ENCODE results near the gene NRXN3.

The NRXN3 gene

DNA sequence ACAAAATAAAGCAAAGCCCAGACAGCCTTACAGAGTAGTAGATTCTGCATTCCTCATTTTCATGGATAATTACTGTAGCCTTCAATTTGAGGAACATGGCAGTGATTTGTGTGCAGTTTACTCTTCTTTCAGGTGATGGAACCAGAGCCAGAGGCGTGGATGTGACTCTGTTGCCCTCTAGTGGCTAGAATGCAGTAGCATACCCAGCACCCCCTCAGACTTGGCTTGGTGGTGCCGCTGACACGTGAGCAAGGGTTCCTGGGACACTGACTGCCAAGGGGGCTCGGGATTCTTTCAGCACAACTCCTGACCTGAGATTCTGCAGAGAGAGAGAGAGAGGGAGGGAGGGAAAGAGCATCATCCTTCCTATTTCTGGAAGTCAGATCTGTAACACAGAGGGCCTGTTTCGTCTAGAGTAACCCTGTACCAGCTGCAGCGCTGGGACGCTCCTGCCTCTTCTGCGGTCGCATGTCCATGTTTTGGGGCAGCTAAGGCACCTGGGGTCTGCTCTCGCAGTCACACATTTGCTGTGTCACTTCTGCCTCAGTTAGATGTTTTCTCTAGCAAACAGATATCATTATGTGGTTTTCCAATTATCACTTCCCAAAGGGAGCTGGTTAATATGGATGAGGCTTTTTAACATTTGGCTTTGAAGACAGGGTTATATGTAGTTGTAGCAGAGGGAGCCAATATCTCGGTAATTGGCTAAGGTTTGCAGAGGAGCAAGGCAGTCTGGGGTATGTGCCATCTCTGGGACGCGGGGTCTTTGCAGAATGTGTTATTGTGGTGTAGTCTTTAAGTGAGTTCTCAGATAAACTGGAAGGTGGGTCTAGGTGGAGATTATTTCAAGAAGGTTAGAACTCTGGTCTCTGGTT is 428.1 kb downstream of the NRXN3 start:
- DNase-seq: peak; percentile 75 to 76

DNA sequence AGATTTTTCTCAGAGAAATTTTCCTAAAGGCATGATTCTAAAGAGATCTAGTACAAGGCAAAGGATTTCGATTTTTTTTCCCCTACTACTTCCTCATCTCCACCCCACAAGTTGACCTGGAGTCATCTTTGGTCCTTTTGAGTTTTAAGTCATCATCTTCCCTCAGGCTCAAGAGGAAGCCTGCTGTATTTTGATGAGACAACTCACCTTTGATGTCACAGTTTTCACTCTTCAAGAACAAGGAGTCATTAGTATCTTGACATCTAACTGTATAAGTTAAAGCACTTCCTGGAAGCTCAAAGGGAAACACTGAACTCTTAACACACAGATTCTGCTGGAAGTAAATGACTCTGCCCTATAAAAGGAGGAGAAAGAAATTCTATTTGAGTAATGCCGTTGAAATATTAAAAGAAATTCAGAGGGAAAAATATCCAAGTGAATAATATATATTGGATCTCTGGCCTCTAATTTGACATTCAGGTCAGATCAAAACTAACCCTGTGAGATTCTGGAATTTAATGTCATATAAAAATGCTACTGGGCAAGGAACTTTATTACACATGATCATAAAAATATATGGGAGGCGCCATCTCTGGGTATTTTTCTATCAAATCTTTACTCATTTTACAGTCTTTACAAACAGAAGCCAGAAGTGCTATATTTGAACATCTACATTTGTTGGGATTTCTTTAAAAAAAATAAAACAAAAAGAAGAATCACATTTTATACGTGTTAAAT is 435.0 kb downstream of the NRXN3 start:
- DNase-seq: no peak

DNA sequence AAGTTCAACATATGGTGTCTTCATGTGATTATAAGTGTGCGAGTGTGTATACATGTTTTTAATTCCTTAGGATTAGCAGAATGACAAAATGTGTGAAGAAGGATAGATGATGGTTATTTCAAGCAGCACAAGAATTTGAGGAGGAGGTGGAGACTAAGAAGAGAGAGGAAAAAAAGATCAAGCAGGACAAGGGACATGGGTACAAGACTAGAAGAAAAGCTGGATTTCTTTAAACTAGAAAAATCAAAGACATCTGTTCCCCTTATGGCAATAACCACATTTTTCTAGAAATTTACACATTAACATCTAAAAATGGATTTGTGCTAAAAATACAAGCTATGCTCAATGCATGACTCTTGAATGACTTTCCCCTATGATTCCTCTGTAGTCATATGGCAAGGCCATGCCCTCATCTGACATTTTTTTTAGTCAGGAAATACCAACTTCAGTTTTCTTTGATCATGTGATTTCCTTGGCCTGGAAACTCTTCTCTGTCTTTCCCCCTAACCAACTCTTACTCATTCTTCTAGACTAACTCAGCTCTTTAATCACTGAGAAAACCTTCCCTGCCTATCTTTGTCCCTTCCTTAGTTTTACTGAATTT is 435.8 kb downstream of the NRXN3 start:
- no peak for DNase-seq

DNA sequence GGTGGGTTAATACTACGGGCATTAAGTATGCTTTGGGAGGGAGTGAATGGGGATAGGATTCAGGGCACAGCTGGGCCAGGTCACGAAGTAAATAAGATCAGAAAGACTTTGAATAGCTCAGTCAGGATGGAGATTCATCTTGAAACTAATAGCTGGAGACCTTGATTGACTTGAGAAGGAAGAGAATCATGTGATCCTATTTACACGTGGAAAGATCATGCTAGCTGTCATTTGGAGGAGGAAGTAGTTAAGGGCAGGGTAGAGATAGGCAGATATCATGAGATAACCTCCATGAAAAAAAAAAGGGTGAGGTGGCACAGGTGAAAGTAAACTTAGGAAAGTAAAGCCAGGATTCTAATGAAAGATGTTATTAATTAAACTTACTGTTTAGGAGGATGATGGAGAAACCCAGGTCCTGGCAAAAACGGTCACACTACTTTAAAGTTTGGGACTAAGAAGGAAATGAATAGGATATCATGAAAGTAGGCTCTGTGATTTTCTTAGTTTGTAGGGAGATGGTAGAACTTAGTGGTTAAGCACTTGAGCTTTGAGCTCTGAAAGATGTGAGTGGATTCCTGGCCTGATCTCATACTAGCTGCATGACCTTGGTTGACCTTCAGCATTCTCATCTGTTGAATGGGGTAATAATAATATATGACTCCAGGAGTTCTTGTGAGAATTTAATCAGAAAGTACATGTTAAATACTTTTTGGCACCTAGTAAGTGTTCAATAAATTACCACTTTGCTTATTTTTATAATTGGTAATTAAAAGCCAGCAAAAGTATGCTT is 439.0 kb downstream of the NRXN3 start:
- no peak for DNase-seq

DNA sequence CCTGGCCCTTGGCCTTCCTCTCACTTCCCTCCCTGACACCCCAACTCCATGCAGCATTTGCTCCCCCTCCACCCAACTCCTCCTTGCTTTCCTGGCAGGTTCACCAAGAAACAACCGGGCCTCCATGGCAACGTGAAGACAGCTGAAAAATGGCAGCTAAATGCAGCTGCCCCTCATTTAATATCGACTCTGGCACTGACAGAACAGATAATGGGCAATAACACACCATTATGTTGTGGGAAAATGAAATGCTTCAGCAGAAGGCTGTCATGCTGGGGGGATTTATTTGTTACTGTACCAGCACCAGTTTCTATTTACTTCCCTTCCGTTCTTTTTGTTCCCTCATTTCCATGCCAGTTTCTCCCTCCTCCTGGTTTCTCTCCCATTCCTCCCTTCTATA is 440.8 kb downstream of the NRXN3 start:
- DNase-seq: peak; percentile 65 to 84

DNA sequence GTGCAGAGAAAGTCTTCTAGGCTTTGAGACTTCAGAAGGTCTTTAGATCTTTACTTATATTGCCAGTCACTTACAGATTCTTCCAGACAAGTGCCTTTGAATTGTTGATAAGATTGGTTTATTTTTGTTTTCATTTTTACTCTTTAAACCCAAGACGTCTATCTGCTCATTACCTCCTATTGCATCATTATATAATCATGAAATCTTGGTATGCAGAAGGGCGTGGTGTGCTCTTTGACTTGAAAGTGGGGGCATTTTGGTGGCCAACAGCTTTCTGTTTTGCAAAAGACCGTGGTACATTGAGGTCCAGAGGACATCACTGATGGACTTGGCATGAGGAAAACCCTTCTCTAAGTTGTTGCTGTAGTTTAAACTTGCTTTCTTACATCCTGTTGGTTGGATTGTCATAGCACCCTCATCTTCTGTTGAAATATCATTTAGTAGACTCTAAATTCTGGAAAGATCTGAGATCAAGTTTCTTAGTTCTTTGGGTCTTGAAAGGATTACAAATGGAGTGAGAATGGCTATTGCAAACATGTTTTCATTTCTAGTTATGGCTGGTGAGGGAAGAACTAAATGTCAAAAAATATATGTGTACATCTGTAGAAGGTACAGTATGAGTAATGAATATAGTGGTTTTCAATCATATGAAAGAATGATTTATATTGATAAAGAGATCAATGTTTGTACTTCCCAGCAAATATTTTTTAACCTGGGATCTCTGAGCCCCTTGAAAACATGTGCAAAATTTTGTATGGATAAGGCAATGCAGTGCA is 441.8 kb downstream of the NRXN3 start:
- no peak for DNase-seq

DNA sequence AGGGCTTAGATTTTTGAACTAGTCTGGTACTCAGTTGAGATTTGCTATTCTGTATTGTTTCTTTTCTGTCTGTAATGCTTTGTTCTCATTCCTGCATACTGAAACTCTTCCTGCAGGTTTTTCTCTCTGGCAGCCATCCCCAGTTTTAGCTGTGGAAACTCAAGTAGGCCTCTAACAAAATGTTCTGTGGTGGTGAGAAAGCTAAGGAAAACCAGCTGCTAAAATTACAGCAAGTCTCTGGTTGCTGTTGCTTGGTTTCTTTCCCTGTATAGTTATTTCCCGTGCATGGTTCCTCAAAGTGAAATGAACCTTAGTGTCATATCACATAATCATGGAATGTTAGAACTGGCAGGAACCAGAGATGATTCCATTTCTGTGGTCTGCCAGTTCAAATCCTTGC is 442.5 kb downstream of the NRXN3 start:
- DNase-seq: no peak

DNA sequence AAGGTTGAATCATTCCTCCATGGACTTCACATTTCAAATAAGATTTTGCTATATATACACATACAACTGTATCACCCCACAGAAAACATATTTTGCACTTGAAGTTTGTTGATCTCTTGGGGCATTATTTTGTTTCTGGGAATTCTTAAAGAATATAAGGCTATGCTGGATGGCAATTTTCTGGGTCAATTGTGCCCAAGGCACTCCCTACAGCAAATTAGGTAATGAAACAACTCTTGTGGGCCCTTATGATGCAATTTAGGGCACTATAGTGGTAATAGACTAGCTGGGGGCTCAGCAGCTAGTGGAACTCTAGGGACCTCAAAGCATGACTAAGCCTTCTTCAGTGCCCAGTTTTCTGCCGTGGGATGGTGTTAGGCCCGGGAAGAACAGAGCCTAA is 444.4 kb downstream of the NRXN3 start:
- no peak for DNase-seq

DNA sequence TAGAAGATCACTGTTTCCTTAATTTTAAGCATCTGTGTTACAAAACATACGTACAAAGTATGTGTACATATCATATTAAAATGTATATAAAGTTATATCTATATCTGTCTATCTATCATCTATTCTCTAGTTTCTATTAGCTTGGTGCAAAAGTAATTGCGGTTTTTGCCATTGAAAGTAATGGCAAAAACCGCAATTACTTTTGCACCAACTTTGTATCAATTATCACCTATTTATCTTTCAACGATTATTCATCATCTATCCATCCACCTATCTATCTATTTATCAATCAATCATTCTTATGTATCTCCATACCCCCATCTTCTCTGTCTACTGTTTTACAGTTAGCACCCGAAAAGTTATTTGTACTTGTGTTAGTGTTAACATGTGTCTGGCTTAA is 447.6 kb downstream of the NRXN3 start:
- DNase-seq: no peak

DNA sequence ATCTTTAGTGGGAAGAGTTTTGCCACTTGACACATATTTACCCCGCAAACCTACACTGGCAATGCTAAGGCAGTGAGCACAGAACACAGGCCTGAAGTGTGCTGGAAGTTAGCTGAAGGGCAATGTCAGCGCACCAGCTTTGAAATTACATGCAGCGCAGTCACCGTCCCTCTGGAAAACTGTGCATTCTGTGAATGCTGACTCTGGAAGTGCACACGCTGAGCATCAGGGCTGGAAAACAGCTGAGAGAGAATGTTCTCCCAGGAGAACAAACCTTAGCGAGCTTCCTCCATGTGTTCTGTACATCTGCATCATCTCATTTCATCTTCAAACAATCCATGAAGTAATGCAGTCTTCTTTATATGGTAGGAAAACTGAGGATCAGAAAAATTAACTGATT is 448.2 kb downstream of the NRXN3 start:
- no peak for DNase-seq

DNA sequence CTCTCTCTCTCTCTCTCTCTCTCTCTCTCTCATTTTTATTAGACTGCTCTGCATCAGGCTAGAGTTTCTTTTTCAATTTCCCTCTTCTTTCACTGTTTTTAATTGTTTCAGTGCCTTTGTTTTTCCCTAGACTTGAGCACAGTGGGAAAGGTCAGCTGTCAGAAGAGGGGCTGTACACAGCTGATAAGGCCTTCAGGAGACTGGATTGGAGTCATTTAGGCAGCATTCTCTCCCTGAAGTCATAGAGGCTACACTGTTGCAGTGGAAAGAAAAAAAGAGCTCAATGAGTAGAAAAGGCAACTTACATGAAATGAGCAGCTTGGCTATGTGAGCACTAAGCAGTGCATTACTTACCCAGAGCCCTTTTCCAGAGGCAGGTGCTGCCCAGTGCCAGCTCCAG is 456.9 kb downstream of the NRXN3 start:
- no peak for DNase-seq

DNA sequence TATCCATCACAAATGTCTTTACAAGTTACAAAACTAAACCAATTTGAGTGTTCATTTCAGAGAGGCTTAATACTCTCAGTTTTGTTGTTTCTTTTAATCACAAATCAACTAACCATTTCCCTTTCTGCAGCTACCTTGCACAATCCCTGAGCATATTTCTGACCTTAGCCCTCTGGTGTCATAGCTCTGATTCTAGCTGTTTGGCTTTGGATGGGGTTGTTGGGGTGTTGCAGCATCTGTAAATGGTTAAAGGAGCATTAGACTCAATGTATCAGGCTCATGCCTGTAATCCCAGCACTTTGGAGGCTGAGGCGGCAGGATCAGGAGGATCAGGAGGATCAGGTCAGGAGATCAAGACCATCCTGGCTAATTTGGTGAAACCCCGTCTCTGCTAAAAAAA is 461.4 kb downstream of the NRXN3 start:
- no peak for DNase-seq

DNA sequence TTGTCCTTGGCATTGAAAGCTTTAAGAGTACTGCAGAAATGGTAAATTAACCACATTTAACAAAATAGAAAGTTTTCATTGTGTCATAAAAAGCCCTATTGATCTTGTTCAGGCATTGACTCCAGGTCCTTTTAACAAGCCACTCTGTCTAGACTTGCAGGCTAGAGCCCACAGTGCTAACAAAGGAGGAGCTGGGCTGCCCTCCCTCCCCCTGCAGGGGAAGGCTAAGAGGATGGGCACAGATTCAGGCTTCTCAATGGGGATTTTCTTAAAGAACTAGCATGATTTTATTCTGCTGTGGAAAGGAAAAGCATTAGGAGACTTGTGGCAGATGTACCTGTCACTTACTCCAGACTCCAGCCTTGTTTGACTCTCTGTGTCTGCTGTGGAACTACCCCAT is 463.6 kb downstream of the NRXN3 start:
- DNase-seq: no peak

DNA sequence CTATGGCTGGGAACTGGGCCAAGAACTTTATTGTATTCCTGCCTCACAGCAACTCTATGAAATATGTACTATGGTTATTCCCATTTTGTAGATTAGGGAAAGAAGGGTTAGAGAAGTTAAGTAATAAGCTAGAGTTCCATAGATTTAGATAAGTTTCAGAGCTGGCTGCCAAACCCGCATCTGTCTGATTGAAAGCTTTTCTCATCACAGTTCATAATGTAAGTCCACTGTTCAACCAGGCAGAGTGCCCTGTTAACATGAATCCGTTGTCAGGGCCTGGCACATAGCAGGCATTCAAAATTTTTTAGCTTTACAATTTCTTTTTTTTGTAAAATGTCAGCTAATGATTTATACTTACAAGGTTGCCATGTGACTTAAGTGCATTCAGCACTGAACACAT is 467.3 kb downstream of the NRXN3 start:
- no peak for DNase-seq

DNA sequence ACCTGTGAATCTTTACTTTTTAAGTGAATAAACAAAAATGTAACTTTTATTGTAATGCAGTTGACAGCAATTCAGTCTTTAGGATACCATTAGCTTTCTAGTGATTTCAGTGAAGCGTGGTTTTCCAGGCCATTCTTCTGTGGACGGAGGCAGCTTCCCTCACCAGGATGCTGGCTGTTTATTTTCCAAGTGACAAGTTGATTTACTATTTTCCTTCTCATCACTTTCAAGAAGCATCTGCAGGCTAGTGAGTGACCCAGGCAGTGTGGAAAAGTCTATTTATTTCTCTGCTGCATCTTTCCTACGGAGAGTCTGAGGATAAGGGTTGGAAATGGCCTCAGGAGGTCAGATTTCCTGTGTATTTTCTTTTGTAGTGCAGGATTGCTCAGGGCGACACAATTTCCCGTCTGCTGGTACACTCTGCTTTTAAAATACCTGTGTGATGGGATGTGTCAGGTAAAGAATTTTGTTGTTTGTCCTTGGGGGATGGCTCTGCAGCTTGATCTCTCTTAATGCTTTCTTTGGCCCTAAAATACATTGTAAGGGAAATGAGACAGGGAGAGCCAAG is 467.8 kb downstream of the NRXN3 start:
- no peak for DNase-seq

DNA sequence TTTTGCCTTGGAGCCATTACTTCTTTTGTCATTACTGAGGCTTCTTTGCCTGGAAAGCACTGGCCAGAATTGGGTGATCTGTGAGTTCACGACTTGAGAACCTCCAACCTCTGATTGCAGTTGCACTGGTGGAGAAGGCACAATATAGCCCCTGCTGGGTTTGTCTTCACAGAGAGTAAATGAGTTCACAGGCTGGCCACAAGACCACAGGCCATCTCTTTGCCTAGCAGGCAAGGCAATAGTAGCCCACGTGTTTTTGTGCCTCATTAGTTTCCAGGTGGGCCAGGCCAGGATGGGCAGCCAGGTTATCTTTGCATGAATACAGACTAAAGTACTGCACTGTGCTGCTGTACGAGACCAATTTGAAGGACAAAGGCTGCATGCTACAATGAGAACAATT is 468.8 kb downstream of the NRXN3 start:
- no peak for DNase-seq

DNA sequence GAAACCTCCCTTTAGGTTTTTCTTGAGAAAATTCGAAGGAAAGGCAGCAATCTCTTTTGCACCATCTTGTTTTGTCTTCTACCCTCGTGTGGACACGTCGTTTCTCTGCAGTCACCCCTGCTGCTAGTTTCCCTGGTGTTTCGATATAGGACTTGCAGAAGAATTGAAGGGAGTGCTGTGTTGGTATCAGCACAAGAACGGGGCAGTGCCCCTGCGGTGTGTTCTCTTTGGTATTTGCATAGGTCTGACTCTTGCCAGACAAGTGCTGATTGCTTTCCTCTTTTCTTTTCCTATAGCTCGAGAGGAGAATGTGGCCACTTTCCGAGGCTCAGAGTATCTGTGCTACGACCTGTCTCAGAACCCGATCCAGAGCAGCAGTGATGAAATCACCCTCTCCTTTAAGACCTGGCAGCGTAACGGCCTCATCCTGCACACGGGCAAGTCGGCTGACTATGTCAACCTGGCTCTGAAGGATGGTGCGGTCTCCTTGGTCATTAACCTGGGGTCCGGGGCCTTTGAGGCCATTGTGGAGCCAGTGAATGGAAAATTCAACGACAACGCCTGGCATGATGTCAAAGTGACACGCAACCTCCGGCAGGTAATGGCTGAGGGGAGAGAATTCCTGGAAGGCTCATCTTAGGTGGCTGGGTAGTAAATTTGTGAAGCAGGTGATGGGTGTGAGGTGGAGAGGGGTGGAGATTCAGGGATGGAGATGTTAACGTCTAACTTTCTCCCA is 474.8 kb downstream of the NRXN3 start:
- DNase-seq: no peak

DNA sequence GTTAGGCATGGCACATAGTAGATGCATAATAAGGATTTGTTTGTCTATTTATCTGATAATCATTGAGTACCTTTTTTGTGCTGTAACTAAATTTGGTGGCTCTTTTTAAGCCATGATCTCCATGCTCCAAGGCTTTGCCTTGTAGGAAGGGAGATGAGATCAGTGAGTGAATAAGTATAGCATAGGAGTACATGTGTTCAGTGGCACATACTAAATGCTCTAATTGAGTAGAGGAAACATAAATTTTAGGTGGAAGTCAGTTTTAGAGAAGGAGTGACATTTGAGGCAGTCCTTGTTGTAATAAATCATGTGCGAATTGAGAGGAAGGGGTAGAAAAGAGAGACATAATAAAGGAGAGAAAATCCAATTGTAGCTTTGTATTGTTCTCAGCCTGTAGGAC is 482.6 kb downstream of the NRXN3 start:
- DNase-seq: no peak

DNA sequence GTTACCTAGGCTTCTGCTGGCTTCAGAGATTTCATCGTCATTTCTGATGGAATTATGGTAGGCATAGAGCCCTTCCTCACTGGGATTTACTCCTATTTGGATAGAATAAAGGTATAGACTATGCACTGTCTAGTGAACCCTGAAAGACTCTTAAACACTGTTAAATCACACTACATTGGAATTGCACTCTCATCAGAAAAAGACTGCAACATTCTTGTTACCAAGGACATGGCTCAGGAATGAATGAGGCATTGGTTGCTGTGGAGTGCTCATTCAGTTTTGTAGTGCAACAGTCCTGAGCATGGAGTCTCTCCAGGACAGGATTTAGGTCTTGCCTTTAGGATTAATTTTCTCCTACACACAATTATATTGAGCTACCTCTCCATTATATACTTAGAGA is 483.0 kb downstream of the NRXN3 start:
- no peak for DNase-seq

DNA sequence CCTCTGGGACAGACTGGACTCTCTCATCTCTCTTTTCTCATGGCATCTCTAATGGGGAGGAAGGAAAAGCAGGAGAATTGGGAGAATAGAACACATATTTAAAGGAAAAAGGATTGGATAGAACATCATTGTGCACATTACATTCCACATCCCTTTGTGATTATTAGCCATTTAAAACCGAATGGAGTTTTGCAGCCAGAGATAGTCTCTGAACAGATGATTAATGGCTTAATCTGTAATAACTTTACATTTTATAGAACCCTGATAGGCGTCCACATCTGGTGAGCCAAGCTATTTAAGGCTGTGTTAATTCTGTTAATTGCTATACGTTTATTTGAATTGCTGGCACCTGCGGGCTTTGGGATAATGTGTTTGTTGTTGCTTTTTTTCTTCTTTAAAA is 487.3 kb downstream of the NRXN3 start:
- no peak for DNase-seq

DNA sequence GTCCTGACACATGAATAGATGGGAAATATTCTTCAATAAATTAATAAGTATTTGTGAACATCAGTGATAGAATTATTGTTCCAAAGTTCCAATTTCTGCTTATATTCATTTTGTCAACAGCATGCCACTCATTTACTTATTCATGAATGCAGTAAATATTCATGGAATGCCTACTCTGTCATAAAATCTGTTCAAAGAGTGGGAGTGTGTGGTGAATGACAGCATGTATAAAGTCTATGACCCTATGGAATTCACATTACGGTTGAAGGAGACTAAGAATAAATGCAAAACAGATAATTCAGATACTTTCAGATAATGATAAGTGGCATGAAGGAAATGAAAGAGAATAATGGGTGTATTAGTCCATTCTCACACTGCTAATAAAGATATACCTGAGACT is 494.7 kb downstream of the NRXN3 start:
- DNase-seq: no peak
